ENCODE data around the gene PLEKHA6. TPM values are rescaled to one million over a fixed set of nuclear protein-coding genes. Genes with fewer than 3 reads are reported as not detected.
A peak's percentile ranks its signal among the peaks of the same experiment; 100 is the strongest.

The PLEKHA6 gene
- total RNA-seq, 2 donors from 2014 or later: 18.1 to 25.7 TPM

DNA sequence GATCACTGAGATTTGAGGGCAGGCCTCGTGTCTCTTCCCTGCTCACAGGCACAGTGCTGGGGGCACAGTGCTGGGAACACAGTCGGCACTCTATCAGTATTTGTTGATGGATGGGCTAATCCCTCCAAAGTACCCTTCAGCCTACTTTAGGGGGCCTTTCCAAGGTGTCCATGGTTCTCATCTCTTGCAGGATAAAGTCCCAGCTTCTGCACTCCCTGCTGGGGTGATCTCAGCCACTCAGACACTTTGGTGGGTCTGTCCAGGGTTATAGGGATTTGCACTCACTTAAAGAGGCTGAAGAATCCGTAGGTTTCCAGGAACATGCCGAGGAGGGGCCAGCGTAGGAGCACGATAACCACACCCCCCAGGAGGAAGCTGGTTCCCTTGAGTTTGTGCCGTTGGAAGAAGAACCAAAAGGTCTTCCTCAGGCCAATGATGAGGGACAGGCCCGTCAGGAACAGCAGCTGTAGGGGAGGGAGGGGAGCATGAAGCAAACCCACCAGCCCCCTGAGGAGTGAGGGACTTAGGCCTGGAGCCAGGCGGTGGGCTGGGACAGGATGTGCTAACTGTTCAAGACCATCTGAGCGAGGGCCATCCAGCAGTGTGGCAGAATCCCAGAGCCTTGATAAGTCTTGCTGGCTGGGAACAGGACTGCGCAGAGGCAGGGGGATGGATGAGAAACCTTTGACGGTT is 158.2 kb downstream of the PLEKHA6 start:
- Histone ChIP-seq H3K27ac (no peak overlapping the region), H3K4me1 (peaks cover 0 to 18% of the 10 kb centered on the region in 2 donors), H3K9me3 (no peaks in the 10 kb centered on the region), H3K36me3 (no peaks in the 10 kb centered on the region), H3K4me3 (no peak overlapping the region), H3K27me3 (no peaks in the 10 kb centered on the region)
- no peak for DNase-seq (ENCODE audit: low spot score)
- TF ChIP-seq, protein P1, sequence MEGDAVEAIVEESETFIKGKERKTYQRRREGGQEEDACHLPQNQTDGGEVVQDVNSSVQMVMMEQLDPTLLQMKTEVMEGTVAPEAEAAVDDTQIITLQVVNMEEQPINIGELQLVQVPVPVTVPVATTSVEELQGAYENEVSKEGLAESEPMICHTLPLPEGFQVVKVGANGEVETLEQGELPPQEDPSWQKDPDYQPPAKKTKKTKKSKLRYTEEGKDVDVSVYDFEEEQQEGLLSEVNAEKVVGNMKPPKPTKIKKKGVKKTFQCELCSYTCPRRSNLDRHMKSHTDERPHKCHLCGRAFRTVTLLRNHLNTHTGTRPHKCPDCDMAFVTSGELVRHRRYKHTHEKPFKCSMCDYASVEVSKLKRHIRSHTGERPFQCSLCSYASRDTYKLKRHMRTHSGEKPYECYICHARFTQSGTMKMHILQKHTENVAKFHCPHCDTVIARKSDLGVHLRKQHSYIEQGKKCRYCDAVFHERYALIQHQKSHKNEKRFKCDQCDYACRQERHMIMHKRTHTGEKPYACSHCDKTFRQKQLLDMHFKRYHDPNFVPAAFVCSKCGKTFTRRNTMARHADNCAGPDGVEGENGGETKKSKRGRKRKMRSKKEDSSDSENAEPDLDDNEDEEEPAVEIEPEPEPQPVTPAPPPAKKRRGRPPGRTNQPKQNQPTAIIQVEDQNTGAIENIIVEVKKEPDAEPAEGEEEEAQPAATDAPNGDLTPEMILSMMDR (IDR thresholded peaks at IDR 0.05): no peak

DNA sequence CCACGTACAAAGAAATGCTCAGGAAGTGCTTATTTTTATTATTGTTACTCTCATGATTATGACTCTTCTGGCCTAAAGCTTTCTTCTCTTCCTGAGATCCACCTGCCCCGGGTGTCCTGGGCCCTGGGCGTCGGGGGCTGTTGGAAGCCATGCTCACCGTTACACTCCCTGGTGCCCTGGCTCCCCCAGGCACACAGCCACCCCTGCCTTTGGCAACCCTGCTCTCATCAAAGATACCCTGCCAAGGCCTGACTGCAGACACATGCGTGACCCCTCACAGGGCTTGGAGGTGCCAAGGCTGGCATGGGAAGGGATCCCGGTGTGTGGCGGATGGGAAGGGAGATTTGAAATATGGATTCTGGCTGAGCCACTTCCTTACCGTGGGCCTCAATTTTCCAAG is 160.2 kb downstream of the PLEKHA6 start:
- Histone ChIP-seq H3K27ac (peak overlapping the region in 1 of 2 donors; percentile 69), H3K27me3 (no peaks in the 10 kb centered on the region), H3K4me1 (peaks cover 0 to 18% of the 10 kb centered on the region in 2 donors), H3K4me3 (no peak overlapping the region), H3K36me3 (no peaks in the 10 kb centered on the region), H3K9me3 (no peaks in the 10 kb centered on the region)
- no peak for DNase-seq (ENCODE audit: low spot score)
- TF ChIP-seq, protein P1 (IDR thresholded peaks at IDR 0.05): no peak

DNA sequence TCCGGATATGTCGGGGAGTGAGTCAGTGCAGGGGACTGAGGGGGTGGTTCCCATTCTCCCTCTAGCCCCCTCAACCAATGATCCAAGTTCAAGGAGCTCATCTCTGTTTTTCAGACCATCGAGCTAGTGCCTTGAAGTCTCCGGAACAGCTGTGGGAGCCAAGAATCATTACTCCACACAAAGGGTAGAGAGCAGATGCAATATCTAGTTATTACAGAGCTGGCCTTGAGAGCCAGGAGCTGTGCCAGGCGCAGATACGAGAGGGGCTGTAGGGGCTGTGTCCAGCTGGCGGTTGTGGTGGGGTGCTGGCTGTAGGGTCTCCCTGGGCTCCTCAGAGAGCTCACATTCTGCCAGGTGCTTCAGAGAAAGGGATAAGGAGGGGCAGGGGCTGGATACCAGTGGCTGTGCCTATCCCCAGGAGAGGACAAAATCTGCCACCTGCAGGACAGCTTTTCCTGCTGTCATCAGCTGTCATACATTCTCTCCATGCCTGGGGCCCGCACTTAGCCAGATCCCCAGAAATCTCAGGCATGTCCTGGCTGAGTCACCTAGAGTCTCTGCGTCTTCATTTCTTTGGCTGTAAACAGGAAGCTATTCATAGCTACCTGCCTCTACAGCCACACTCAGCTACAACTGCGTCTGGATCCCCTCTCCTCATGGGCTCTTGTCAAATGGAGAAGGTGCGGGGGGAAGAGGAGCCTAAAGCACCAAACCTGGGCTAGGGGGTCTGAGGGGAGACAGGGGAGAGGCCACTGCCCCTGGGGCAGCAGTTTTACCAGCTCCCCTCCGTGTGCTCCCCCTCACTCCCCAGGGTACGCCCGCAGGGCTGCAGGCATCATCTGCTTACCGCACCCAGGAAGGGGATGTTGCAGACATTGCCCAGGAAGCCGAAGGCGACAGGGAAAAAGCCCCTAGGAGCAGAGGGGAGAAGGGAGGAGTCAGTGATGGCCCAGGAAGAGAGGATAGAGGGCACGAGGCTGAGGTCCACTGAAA is 161.1 kb downstream of the PLEKHA6 start:
- H3K27me3 ChIP-seq: no peaks in the 10 kb centered on the region
- peaks cover 0 to 18% of the 10 kb centered on the region in 2 donors for H3K4me1 ChIP-seq
- no peaks in the 10 kb centered on the region for H3K36me3 ChIP-seq
- TF ChIP-seq, protein P1 (IDR thresholded peaks at IDR 0.05): peak in 1 of 2 donors; percentile 12
- no peak overlapping the region for H3K4me3 ChIP-seq
- peak overlapping the region in 1 of 2 donors; percentile 69 for H3K27ac ChIP-seq
- DNase-seq (ENCODE audit: low spot score): no peak
- no peaks in the 10 kb centered on the region for H3K9me3 ChIP-seq

DNA sequence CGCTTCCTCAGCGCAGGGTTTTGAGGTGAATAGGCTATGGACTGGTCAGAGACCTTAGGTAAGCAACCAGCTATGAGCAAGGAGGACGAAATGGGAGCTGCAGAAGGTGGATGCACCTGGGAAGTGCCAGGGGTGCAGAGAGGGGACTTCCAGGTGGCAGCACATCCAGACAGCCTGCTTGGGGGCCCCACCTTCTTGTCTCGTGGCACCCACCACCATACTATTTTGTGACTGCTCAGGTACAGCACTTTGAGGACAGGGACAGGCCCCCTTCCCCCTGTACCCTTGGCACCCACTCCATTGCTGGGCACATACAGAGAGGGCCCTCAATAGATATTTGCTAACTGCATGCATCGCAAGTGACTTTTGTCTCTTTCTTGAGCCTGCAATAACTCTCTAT is 162.7 kb downstream of the PLEKHA6 start:
- no peaks in the 10 kb centered on the region for H3K36me3 ChIP-seq
- no peaks in the 10 kb centered on the region for H3K9me3 ChIP-seq
- H3K4me1 ChIP-seq: peaks cover 0 to 18% of the 10 kb centered on the region in 2 donors
- no peak overlapping the region for H3K27ac ChIP-seq
- H3K27me3 ChIP-seq: no peaks in the 10 kb centered on the region
- DNase-seq (ENCODE audit: low spot score): no peak
- TF ChIP-seq, protein P1 (IDR thresholded peaks at IDR 0.05): no peak
- H3K4me3 ChIP-seq: no peak overlapping the region

DNA sequence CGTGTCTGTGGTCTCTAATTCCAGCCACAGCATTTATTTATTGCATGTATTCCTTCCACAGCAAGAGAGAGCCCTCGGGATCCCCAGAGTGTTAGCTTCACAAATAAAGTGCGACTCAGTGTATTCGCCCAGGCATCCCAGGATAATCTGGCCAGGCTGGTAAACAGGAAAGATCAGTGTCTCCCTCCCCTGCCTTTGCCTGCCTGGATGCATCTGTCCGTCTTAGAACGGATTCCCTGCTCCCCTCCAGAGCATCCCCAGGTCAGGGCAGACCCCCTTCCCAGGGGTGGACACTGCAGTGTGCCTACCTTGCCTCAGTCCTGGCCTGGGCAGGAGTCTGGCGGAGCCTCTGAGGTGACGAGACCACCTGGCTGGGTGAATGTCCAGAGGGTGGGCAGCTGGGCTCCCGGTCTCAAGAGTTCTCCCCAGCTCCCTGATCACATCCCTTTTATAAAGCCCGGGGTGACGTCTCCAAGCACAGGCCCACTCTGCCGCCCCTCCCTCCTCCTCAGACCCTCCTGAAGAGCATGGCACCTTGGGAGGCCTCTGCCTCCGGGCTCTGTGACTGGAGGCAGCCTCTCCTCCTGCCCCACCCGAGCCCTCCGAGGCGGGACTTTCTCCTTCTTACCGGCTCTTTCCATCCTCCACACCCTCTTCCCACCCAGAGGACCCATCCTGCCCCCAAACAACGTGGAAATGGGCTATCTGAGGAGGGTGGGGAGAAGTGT is 163.5 kb downstream of the PLEKHA6 start, which contains the start of gene KISS1:
KISS1 (minus strand) TSS at position 424 of the 728 bp plus-strand sequence. CDS start 3,615 bp downstream, outside the sequence.
- TF ChIP-seq, protein P1 (IDR thresholded peaks at IDR 0.05): no peak
- peaks cover 0 to 18% of the 10 kb centered on the region in 2 donors for H3K4me1 ChIP-seq
- H3K36me3 ChIP-seq: no peaks in the 10 kb centered on the region
- no peaks in the 10 kb centered on the region for H3K27me3 ChIP-seq
- DNase-seq (ENCODE audit: low spot score): no peak
- no peak within 1 kb of the TSS for H3K27ac ChIP-seq
- H3K9me3 ChIP-seq: no peaks in the 10 kb centered on the region
- H3K4me3 ChIP-seq: no peak within 1 kb of the TSS
